H1 (cell line): ENCODE data around the gene NCF4. TPM values are rescaled to one million over a fixed set of nuclear protein-coding genes. Genes with fewer than 3 reads are reported as not detected.

Experiments
- BACH1 ChIP-seq: IDR thresholded peaks from 2 replicates; pipeline ENCODE4 v1.6.1; 2012; ENCODE audit warnings: low read length, improper control_type of control experiment
- BRCA1 ChIP-seq: IDR thresholded peaks from 2 replicates; pipeline ENCODE4 v1.6.1; 2012; ENCODE audit warnings: low read depth, low read length, improper control_type of control experiment
- CBX8 ChIP-seq: fragments of 300-800, 300-1000 bp; sonication (generic); IDR thresholded peaks from 2 replicates; pipeline ENCODE4 v1.7.1; 2016; ENCODE audit warnings: low read depth, low read length, borderline replicate concordance
- HDAC2 ChIP-seq, 2 experiments: fragments of 300-600 bp in 1 of 2; sonication (generic) in 1 of 2; IDR thresholded peaks; 2 replicates each; pipeline ENCODE4 v1.6.1; 2011 to 2012; ENCODE audit warnings: low read depth in 2 of 2, low read length in 2 of 2, mild to moderate bottlenecking in 2 of 2, moderate library complexity in 2 of 2, borderline replicate concordance in 1 of 2, inconsistent platforms in 1 of 2
- RXRA ChIP-seq: IDR thresholded peaks from 2 replicates; pipeline ENCODE4 v1.6.1; 2011; ENCODE audit warnings: low read depth, mild to moderate bottlenecking, low read length, moderate library complexity; ENCODE audit not compliant: insufficient read depth
- polyA plus RNA-seq, 7 experiments: library from polyadenylated mRNA; depleted of rRNA in 3 of 7; stranded (reverse) in 5 of 7; unstranded in 2 of 7; fragments of >200 nt in 5 of 7; fragments of 200-250 nt in 2 of 7; gene quantifications; 1 replicate in 5 of 7; 2 replicates in 1 of 7; 4 replicates in 1 of 7; pipeline versions ENCODE4 v1.2.1 to v1.2.3, GENCODE V29; 2011 to 2013; ENCODE audit warnings: missing spikeins in 2 of 7, mixed read lengths in 2 of 7
- total RNA-seq: library from RNA; stranded (reverse); fragmentation: NEBNext Ultra II Directional; extraction: Animal tissue kit (Norgen Biotek cat#: 25700); gene quantifications from 2 replicates; pipeline ENCODE4 v1.2.1, GENCODE V29; 2021
- TF ChIP-seq, protein P1 (sequence below): fragments of 300-600 bp; sonication (generic); IDR thresholded peaks from 2 replicates; pipeline ENCODE4 v1.7.1; 2012; ENCODE audit warnings: low read length, moderate library complexity, mild to moderate bottlenecking, inconsistent platforms; ENCODE audit not compliant: insufficient replicate concordance
- TF ChIP-seq, protein P2 (sequence below): IDR thresholded peaks from 2 replicates; pipeline ENCODE4 v1.6.1; 2011; ENCODE audit warnings: low read length, improper control_type of control experiment

The NCF4 gene
- total and polyA plus RNA-seq, 2 of the 8 experiments (the other 6 are each of a cell fraction or from before 2014, with no cell fraction given) = 0.20 TPM; not detected in 1

DNA sequence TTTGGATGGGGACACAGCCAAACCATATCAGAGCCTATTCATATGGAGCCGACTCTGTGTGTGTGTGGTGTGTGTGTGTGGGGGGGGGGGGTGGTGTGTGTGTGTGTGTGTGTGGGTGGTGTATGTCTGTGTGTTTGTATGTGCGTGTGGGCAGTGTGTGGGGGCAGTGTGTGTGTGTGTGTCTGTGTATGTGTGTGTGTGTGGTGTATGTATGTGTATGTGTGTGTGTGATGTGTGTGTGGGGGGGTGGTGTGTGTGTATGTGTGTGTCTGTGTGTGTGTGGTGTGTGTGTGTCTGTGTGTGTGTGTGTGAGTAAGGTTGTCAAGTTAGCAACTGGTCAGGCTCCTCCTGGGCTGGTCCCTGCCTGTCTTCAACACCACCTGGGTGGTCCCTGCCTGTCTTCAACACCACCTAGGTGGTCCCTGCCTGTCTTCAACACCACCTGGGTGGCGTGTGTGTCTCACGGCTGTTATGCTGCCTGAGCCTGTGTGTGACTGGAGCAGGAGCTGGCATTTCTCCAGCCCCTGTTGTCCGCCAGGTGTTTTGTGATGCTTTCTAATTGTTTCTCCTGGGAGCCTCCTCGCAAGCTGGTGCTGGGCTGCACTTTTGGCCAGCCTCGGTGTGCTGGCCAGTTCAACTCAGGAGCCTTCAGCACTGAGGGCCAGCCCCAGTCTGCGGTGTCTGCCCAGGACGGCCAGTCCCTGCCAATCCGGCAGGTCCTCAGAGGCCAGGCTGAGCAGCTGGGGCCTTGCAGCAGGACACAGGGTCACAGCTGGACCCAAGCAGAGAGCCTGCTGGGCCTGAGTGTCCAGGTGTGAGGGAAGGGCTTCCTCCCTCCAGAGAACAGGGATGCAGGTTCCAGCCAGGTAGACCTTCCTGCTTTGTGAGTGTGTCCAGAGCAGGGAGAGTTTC lies 22.4 kb upstream of the NCF4 start (continued):
- TF ChIP-seq, protein P1, sequence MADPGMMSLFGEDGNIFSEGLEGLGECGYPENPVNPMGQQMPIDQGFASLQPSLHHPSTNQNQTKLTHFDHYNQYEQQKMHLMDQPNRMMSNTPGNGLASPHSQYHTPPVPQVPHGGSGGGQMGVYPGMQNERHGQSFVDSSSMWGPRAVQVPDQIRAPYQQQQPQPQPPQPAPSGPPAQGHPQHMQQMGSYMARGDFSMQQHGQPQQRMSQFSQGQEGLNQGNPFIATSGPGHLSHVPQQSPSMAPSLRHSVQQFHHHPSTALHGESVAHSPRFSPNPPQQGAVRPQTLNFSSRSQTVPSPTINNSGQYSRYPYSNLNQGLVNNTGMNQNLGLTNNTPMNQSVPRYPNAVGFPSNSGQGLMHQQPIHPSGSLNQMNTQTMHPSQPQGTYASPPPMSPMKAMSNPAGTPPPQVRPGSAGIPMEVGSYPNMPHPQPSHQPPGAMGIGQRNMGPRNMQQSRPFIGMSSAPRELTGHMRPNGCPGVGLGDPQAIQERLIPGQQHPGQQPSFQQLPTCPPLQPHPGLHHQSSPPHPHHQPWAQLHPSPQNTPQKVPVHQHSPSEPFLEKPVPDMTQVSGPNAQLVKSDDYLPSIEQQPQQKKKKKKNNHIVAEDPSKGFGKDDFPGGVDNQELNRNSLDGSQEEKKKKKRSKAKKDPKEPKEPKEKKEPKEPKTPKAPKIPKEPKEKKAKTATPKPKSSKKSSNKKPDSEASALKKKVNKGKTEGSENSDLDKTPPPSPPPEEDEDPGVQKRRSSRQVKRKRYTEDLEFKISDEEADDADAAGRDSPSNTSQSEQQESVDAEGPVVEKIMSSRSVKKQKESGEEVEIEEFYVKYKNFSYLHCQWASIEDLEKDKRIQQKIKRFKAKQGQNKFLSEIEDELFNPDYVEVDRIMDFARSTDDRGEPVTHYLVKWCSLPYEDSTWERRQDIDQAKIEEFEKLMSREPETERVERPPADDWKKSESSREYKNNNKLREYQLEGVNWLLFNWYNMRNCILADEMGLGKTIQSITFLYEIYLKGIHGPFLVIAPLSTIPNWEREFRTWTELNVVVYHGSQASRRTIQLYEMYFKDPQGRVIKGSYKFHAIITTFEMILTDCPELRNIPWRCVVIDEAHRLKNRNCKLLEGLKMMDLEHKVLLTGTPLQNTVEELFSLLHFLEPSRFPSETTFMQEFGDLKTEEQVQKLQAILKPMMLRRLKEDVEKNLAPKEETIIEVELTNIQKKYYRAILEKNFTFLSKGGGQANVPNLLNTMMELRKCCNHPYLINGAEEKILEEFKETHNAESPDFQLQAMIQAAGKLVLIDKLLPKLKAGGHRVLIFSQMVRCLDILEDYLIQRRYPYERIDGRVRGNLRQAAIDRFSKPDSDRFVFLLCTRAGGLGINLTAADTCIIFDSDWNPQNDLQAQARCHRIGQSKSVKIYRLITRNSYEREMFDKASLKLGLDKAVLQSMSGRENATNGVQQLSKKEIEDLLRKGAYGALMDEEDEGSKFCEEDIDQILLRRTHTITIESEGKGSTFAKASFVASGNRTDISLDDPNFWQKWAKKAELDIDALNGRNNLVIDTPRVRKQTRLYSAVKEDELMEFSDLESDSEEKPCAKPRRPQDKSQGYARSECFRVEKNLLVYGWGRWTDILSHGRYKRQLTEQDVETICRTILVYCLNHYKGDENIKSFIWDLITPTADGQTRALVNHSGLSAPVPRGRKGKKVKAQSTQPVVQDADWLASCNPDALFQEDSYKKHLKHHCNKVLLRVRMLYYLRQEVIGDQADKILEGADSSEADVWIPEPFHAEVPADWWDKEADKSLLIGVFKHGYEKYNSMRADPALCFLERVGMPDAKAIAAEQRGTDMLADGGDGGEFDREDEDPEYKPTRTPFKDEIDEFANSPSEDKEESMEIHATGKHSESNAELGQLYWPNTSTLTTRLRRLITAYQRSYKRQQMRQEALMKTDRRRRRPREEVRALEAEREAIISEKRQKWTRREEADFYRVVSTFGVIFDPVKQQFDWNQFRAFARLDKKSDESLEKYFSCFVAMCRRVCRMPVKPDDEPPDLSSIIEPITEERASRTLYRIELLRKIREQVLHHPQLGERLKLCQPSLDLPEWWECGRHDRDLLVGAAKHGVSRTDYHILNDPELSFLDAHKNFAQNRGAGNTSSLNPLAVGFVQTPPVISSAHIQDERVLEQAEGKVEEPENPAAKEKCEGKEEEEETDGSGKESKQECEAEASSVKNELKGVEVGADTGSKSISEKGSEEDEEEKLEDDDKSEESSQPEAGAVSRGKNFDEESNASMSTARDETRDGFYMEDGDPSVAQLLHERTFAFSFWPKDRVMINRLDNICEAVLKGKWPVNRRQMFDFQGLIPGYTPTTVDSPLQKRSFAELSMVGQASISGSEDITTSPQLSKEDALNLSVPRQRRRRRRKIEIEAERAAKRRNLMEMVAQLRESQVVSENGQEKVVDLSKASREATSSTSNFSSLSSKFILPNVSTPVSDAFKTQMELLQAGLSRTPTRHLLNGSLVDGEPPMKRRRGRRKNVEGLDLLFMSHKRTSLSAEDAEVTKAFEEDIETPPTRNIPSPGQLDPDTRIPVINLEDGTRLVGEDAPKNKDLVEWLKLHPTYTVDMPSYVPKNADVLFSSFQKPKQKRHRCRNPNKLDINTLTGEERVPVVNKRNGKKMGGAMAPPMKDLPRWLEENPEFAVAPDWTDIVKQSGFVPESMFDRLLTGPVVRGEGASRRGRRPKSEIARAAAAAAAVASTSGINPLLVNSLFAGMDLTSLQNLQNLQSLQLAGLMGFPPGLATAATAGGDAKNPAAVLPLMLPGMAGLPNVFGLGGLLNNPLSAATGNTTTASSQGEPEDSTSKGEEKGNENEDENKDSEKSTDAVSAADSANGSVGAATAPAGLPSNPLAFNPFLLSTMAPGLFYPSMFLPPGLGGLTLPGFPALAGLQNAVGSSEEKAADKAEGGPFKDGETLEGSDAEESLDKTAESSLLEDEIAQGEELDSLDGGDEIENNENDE = no peak
- TF ChIP-seq RXRA = no peak
- TF ChIP-seq HDAC2 (IDR thresholded peaks at IDR 0.05; ENCODE audit: borderline replicate concordance in 1 of 2, low read depth in 2 of 2, low read length in 2 of 2) = no peak
- TF ChIP-seq, protein P2, sequence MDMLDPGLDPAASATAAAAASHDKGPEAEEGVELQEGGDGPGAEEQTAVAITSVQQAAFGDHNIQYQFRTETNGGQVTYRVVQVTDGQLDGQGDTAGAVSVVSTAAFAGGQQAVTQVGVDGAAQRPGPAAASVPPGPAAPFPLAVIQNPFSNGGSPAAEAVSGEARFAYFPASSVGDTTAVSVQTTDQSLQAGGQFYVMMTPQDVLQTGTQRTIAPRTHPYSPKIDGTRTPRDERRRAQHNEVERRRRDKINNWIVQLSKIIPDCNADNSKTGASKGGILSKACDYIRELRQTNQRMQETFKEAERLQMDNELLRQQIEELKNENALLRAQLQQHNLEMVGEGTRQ = no peak
- TF ChIP-seq BACH1 = no peak
- TF ChIP-seq CBX8 = no peak
- TF ChIP-seq BRCA1 = no peak
